HEK293 (cell line): ENCODE data around the gene STPG2.

Experiments used
- PRDM10 ChIP-seq: fragments of 450-650 bp; formaldehyde crosslinking; IDR thresholded peaks from 2 replicates; pipeline ENCODE4 v1.5.1; 2016; ENCODE audit warnings: missing biosample characterization, missing genetic modification characterization
- SALL2 ChIP-seq: fragments of 450-650 bp; formaldehyde crosslinking; IDR thresholded peaks from 2 replicates; pipeline ENCODE4 v1.5.0; 2017; ENCODE audit warnings: missing biosample characterization, mild to moderate bottlenecking, missing genetic modification characterization, borderline replicate concordance
- SP3 ChIP-seq: fragments of 450-650 bp; formaldehyde crosslinking; IDR thresholded peaks from 2 replicates; pipeline ENCODE4 v1.5.1; 2016; ENCODE audit warnings: missing biosample characterization, missing genetic modification characterization
- ZBTB20 ChIP-seq: fragments of 450-650 bp; formaldehyde crosslinking; IDR thresholded peaks from 2 replicates; pipeline ENCODE4 v1.5.1; 2016; ENCODE audit warnings: missing biosample characterization, missing genetic modification characterization
- ZEB2 ChIP-seq: fragments of 450-650 bp; formaldehyde crosslinking; IDR thresholded peaks from 2 replicates; pipeline ENCODE4 v1.5.1; 2016; ENCODE audit warnings: missing biosample characterization, missing genetic modification characterization
- ZNF121 ChIP-seq: fragments of 450-650 bp; formaldehyde crosslinking; IDR thresholded peaks from 2 replicates; pipeline ENCODE4 v1.5.1; 2016; ENCODE audit warnings: missing biosample characterization, missing genetic modification characterization
- ZNF362 ChIP-seq: fragments of 450-650 bp; formaldehyde crosslinking; IDR thresholded peaks from 2 replicates; pipeline ENCODE4 v1.5.1; 2016; ENCODE audit warnings: missing biosample characterization, missing genetic modification characterization

- TF ChIP-seq ZEB2 (tag by site-specific recombination): no peak
- TF ChIP-seq SALL2: no peak
- no peak for TF ChIP-seq ZBTB20 (tag by site-specific recombination)
- no peak for TF ChIP-seq ZNF362
- TF ChIP-seq ZNF121 (tag by site-specific recombination): no peak
- TF ChIP-seq PRDM10 (tag by site-specific recombination): no peak
- TF ChIP-seq SP3 (tag by site-specific recombination): no peak
These were observed 595.1 kb downstream of the STPG2 start for GRCh38 chr4:97548186-97548585.
